Measurements from ENCODE around the gene BAHCC1.

BAHCC1 gene

GRCh38 chr17:81394921-81395599 is at the start of gene BAHCC1:
TSS of gene BAHCC1 (plus strand) at chr17:81395457. CDS start at chr17:81399740, 4,283 bp downstream.
- TF ChIP-seq CREB1 (IDR thresholded peaks at IDR 0.05; ENCODE audit: low read depth): no peak
- TF ChIP-seq REST (IDR thresholded peaks at IDR 0.05; ENCODE audit: low read depth): no peak
- no peak for TF ChIP-seq FOXM1 (IDR thresholded peaks at IDR 0.05; ENCODE audit: borderline replicate concordance, low read depth)
- no peak for TF ChIP-seq TAF1 (IDR thresholded peaks at IDR 0.05; ENCODE audit: low read depth)
- TF ChIP-seq ZBTB7A (IDR thresholded peaks at IDR 0.05; ENCODE audit: low read depth): no peak
- TF ChIP-seq USF1 (IDR thresholded peaks at IDR 0.05): peak; percentile 38; the same call in 1 of the 2 replicates
- peak; percentile 93 for TF ChIP-seq MAX (IDR thresholded peaks at IDR 0.05)
- no peak for TF ChIP-seq RAD21 (IDR thresholded peaks at IDR 0.05; ENCODE audit: low read depth)
- no peak for TF ChIP-seq YY1 (IDR thresholded peaks at IDR 0.05; ENCODE audit: low read depth)
- no peak for TF ChIP-seq TEAD4 (IDR thresholded peaks at IDR 0.05)
- no peak for TF ChIP-seq CEBPB (IDR thresholded peaks at IDR 0.05)
- peak; percentile 98 for TF ChIP-seq NFIC (IDR thresholded peaks at IDR 0.05)
- TF ChIP-seq TCF12 (IDR thresholded peaks at IDR 0.05; ENCODE audit: low read depth): peak; percentile 55
- TF ChIP-seq EGR1 (IDR thresholded peaks at IDR 0.05): no peak
- no peak for TF ChIP-seq EP300 (IDR thresholded peaks at IDR 0.05; ENCODE audit: borderline replicate concordance)

GRCh38 chr17:81346090-81346907 is 49.0 kb upstream of the BAHCC1 start:
- TF ChIP-seq CREB1 (IDR thresholded peaks at IDR 0.05; ENCODE audit: low read depth) (0 out of 2 replicates have a peak, but pooled peaks have one; percentile 17), REST (IDR thresholded peaks at IDR 0.05; ENCODE audit: low read depth) (no peak), TAF1 (IDR thresholded peaks at IDR 0.05; ENCODE audit: low read depth) (0 out of 2 replicates have a peak, but pooled peaks have one; percentile 4)

- no peak for TF ChIP-seq TAF1 (IDR thresholded peaks at IDR 0.05; ENCODE audit: low read depth)
- no peak for TF ChIP-seq EGR1 (IDR thresholded peaks at IDR 0.05)
- TF ChIP-seq ZBTB7A (IDR thresholded peaks at IDR 0.05; ENCODE audit: low read depth): no peak
- no peak for TF ChIP-seq TCF12 (IDR thresholded peaks at IDR 0.05; ENCODE audit: low read depth)
Observed at GRCh38 chr17:81346908-81347349, 48.3 kb upstream of the BAHCC1 start.

- TF ChIP-seq EGR1 (IDR thresholded peaks at IDR 0.05) (no peak), RAD21 (IDR thresholded peaks at IDR 0.05; ENCODE audit: low read depth) (no peak), CREB1 (IDR thresholded peaks at IDR 0.05; ENCODE audit: low read depth) (no peak), REST (IDR thresholded peaks at IDR 0.05; ENCODE audit: low read depth) (no peak), YY1 (IDR thresholded peaks at IDR 0.05; ENCODE audit: low read depth) (no peak), TAF1 (IDR thresholded peaks at IDR 0.05; ENCODE audit: low read depth) (no peak), TEAD4 (IDR thresholded peaks at IDR 0.05) (no peak), EP300 (IDR thresholded peaks at IDR 0.05; ENCODE audit: borderline replicate concordance) (no peak), NFIC (IDR thresholded peaks at IDR 0.05) (no peak), FOXM1 (IDR thresholded peaks at IDR 0.05; ENCODE audit: borderline replicate concordance, low read depth) (no peak), CEBPB (IDR thresholded peaks at IDR 0.05) (no peak), TCF12 (IDR thresholded peaks at IDR 0.05; ENCODE audit: low read depth) (no peak), ZBTB7A (IDR thresholded peaks at IDR 0.05; ENCODE audit: low read depth) (no peak)
Observed at GRCh38 chr17:81347437-81347836, 47.8 kb upstream of the BAHCC1 start.
